GM19397 (cell line): ENCODE results near the gene HHATL.
"Not testable (repeated sequence)": the region's sequence is repeated elsewhere in the genome, so short reads cannot be mapped to it uniquely, and the experiment has no call there.

Experiments used
- ATAC-seq: cut with Tn5 transposase; IDR thresholded peaks from one replicate; pipeline ENCODE4 v1.9.1; 2021; ENCODE audit warnings: mild to moderate bottlenecking, moderate library complexity; ENCODE audit not compliant: unreplicated experiment

Gene HHATL

GRCh38 chr3:42734263-42734860 lies 31.8 kb upstream of the HHATL start:
- no peak for ATAC-seq

GRCh38 chr3:42733501-42734262 lies 31.1 kb upstream of the HHATL start:
- ATAC-seq, result no peak

DNA sequence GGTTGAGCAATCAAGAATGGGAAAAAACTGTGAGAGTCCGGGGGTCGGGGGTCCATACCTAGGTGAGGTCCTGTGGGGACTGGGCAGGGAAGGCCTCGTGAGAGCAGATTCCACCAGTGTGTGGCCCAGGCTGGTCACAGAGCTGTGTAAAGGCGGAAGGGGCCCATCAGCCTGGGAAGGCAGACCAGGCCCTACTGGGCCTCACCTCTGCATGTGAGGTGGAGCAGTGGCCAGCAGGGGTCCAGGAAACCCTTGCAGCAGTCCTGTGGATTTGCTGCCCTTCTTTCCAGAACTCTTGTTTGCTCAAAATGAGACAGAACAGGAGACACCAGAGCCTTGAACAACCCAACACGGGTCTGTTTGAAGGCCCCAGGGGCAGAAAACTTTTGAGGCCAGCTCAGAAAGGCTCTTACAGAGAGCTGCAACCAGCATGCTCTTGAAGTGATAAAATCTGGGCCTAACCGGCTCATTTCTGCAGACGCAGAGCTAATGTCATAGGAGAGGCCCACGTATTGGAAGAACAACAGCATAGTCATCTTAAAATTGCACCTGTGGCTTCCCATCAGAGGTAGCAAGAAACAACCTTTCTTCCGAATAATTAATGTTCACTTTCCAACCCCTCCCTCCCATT lies 30.3 kb upstream of the HHATL start:
- ATAC-seq, result no peak

DNA sequence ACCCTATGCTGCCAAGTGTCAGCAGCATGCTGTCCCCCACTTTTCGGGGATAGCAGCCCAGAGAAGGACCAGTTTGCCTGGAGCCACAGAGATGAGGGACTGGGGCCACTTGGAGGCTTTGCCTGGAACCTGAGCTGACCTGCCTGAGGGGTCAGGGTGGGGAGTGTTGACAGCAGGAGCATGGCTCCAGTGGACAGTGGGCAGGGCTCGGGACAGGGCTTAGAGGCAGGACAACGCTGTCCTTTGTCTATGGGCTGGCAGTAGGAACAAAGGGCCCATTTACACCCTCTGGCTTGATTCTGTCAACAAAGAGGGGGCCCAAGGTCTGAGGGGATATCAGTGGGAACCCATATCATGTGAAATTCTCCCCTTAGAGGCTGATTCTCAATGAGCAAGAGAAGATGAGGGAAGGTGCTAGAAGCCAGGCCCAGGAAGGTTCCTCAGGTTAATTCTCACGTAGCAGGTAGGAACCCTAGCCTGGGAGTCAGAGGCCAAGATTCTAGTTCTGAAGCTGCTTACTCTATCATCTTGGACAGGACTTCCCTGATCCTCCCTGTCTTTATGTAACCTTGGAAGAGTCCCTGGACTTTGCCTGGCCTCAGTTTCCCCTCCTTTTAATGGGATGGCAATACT lies 29.7 kb upstream of the HHATL start:
- no peak for ATAC-seq

DNA sequence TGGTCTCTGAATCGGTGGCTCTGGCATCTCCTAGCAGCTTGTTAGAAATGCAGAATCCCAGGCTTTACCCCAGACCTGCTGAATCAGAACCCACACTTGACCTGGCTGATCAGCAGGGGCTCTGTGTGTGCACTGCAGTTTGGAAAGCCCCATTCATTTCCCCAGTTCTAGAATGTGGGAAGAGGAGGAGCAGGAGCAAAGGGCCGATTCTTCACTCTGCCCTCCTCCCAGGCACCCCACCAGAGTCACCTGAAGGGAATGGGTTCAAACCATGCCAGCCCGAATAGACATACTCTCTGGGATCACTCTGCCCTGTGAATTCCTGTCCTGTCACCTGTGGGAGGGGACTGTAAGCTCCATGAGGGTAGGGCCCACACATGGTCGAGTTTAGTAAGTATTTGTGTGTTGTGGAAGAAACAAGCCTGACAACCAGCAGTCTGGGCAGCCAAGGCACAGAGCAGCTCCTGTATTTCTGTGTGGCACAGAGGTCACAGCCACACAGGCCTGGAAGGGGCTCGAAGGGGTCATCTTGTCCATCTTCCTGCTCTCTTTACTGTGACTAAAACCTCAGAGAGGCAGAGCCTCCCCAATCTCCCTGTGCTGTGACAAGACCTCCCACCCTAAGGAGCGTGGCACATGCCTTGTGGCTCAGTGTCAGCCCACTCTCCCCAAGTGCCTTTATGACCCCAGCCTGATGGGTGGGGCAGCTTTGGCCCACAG lies 29.0 kb upstream of the HHATL start:
- ATAC-seq, result no peak

DNA sequence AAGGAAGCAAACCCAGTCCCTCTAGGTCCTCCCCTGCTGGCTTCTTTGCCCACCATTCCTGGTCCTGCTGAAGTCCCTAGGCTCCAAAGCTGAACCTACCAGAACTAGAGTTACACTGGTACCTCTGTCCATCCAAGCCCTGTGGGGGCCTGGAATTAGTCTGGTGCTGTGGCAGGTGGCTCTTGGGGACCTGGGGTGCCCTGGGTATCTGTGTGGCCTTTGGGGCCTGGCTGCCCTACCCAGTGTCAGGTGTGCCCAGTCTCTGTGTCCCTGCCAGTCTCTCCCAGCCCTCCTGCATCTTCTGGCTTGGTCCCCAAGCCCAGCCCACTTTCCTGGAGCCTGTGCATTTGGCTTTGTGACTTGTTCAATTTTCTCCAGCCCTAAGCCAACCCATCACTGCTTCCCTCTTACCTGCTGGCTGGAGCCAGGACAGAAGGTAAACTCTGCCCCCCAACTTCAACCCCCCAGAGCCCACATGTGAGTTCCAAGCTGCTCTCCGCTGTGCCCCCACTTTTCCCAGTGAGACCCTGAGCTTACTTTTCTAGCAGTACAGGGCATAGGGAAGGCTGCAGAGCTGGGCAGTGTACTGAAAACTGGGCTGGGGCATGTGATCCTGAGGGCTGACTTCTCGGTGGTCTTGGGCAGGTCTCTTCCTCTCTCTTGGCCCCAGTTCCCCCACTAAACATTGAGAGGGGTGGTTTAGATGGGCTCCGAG lies 28.3 kb upstream of the HHATL start:
- ATAC-seq, result no peak

GRCh38 chr3:42730294-42730693 lies 27.7 kb upstream of the HHATL start:
- no peak for ATAC-seq

DNA sequence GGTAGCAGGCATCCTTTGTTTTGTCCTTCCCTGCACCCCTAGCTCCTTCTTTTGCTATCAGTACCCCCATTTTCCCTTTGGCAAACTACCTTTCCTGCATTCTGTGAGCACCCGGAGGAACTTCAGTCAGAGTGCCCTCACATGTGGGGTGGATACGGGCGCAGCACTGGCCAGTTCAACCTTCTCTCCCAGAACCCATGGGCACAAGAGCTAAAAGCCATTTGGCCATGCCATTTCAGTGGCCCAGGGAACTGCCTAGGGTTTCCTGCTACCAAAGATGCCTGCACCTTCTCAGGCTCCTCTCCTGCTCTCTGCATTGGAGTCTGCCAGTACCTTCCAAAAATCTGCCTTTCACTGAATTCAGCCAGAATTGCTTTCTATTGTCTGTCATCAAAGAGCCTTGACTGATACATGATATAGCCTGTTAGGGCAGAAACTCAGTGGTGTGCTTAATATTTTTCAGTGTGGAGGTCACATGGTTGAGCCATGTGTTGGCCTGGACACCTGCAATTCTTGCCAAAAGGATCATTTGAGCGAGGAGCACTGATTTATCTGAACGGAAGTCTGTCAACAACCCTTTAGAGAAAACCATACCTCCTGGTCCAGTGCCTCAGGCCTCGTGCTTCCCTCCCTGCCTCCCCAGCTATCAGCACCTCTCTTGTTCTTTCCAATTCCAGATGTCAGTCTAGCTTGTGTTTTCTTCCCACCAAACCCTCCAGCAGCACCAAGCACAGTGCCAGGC lies 27.0 kb upstream of the HHATL start:
- no peak for ATAC-seq

- ATAC-seq, result no peak
Measured at GRCh38 chr3:42728668-42729364, 26.2 kb upstream of the HHATL start.

- ATAC-seq, result no peak
Measured at GRCh38 chr3:42728056-42728455, 25.5 kb upstream of the HHATL start.

DNA sequence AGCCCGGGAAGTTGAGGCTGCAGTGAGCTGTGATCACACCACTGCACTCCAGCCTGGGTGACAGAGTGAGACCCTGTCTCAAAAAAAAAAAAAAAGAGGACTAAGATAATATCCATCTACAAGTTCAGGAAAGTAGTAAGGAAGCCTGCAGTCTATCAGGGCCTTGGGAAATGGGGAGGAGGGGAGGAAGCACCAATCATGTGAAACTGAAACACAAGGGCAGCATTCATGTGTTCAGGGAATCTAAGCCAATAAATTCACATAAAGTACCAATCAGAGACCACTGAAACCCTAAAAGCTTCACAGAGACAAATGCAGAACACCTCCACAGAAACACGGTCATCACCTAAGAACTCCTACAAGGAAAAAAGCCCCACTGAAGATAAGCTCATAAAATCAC lies 22.9 kb upstream of the HHATL start:
- no peak for ATAC-seq

GRCh38 chr3:42723219-42723618 lies 20.6 kb upstream of the HHATL start:
- ATAC-seq, result no peak

GRCh38 chr3:42722442-42722841 lies 19.8 kb upstream of the HHATL start:
- not testable (repeated sequence) for ATAC-seq

- no peak for ATAC-seq
Measured at GRCh38 chr3:42721690-42722089, 19.1 kb upstream of the HHATL start.

DNA sequence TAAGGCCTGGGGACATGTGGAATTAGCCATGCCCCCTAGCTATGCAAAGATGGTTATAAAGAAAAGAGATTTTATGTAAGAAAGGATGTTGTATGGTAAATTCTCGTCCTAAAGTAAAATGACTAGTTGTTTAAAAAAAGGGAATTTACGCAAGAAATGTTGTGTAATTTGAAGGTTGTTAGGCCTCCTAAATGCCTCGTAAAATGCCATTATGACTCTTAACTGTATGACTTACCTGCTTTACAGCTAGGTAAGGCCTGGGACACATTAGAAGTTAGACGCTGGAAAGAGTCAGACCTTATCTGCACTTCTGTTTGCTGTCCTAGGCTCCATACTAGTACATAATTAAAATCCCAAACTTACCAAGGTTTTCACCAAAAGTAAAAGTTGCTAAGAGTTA lies 17.5 kb upstream of the HHATL start:
- no peak for ATAC-seq

DNA sequence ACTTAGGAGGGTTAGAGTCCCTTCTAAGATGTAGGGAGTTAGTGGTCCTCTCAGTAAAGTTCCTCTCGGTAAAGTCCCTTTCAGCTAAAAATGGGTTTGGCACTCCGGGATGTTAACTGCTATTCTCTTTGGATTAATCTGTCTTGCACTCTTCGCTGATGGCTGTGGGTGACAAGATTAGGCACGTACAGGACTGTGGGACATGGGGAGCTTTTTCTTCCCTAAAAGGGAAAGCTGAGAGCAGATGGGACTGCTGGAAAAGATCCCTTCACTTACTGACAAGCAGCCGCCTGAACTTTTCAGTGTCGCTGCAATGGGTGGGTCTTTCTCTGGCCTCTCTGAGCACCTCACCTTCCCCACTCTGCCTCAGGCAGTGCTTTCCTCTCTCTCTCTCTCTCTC lies 16.4 kb upstream of the HHATL start:
- ATAC-seq, result no peak

DNA sequence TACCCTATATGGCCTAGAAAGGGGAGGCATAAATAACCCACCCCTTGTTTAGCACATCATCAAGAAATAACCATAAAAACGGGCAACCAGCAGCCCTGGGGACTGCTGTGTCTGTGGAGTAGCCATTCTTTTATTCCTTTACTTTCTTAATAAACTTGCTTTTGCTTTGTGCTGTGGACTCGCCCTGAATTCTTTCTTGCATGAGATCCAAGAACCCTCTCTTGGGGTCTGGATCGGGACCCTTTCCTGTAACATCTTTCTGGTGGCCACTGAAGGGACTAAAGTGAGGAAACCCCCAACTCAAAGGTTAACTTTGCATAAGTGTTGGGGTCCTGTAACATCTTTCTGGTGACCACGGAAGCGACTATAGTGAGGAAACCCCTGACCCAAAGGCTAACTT lies 15.7 kb upstream of the HHATL start:
- ATAC-seq, result no peak

GRCh38 chr3:42717306-42717705 lies 14.7 kb upstream of the HHATL start:
- no peak for ATAC-seq

- no peak for ATAC-seq
Measured at GRCh38 chr3:42714171-42714852, 11.7 kb upstream of the HHATL start.
